Activated CD8-positive, alpha-beta memory T cell treated with anti-CD3 and anti-CD28 coated beads for 24 hours (primary cell): ENCODE data around the gene UBE2Q2.
"Not testable (repeated sequence)": the region's sequence is repeated elsewhere in the genome, so short reads cannot be mapped to it uniquely, and the experiment has no call there.

ENCODE experiments used
- DNase-seq: peaks from one replicate; pipeline ENCODE4 v3.0.0-alpha.2; 2020

UBE2Q2 gene

GRCh38 chr15:75827691-75828090, 15.6 kb upstream of the UBE2Q2 start:
- no peak for DNase-seq

- DNase-seq: no peak
Observed at GRCh38 chr15:75828429-75828828, 14.8 kb upstream of the UBE2Q2 start.

- DNase-seq: no peak
Observed at GRCh38 chr15:75830910-75831805, 12.1 kb upstream of the UBE2Q2 start.

GRCh38 chr15:75831806-75832102, 11.5 kb upstream of the UBE2Q2 start:
- no peak for DNase-seq

GRCh38 chr15:75832114-75832513, 11.1 kb upstream of the UBE2Q2 start:
- no peak for DNase-seq

- no peak for DNase-seq
Observed at GRCh38 chr15:75834021-75834420, 9.2 kb upstream of the UBE2Q2 start.

GRCh38 chr15:75835990-75836958, 7.0 kb upstream of the UBE2Q2 start:
- DNase-seq: no peak

GRCh38 chr15:75836959-75837334, 6.3 kb upstream of the UBE2Q2 start:
- DNase-seq: no peak

- no peak for DNase-seq
Observed at GRCh38 chr15:75840659-75841058, 2.6 kb upstream of the UBE2Q2 start.

GRCh38 chr15:75841626-75842025, 1.6 kb upstream of the UBE2Q2 start:
- DNase-seq: no peak

- DNase-seq: peak; percentile 84
Observed at GRCh38 chr15:75843678-75844581, 683 bp downstream of the UBE2Q2 start.

- no peak for DNase-seq
Observed at GRCh38 chr15:75844629-75845335, 1.5 kb downstream of the UBE2Q2 start.

GRCh38 chr15:75849167-75849566, 5.9 kb downstream of the UBE2Q2 start:
- DNase-seq: no peak

- DNase-seq: no peak
Observed at GRCh38 chr15:75850708-75851107, 7.5 kb downstream of the UBE2Q2 start.

GRCh38 chr15:75851566-75851965, 8.3 kb downstream of the UBE2Q2 start:
- DNase-seq: not testable (repeated sequence)

GRCh38 chr15:75857886-75858285, 14.6 kb downstream of the UBE2Q2 start:
- no peak for DNase-seq

GRCh38 chr15:75861750-75862402, 18.6 kb downstream of the UBE2Q2 start:
- DNase-seq: no peak

- DNase-seq: no peak
Observed at GRCh38 chr15:75862796-75863195, 19.5 kb downstream of the UBE2Q2 start.

GRCh38 chr15:75864213-75865059, 21.2 kb downstream of the UBE2Q2 start:
- DNase-seq: no peak

- DNase-seq: not testable (repeated sequence)
Observed at GRCh38 chr15:75866045-75866444, 22.8 kb downstream of the UBE2Q2 start.

- no peak for DNase-seq
Observed at GRCh38 chr15:75866916-75867315, 23.7 kb downstream of the UBE2Q2 start.
